ENCODE measurements around the gene TMED7.

The TMED7 gene

GRCh38 chr5:115599924-115600323 is 25.9 kb downstream of the TMED7 start:
- no peaks in the 10 kb centered on the region for H3K4me1 ChIP-seq (ENCODE audit: insufficient read depth, low read length)
- ATAC-seq (ENCODE audit: insufficient read depth, low read depth) = no peak
- TF ChIP-seq EZH2 (IDR thresholded peaks at IDR 0.05; ENCODE audit: borderline replicate concordance, low read depth, low read length, severe bottlenecking) (no peak), CTCF (IDR thresholded peaks at IDR 0.05; ENCODE audit: borderline replicate concordance, extremely low read depth, low read length, poor library complexity, severe bottlenecking) (no peak)
- no peak overlapping the region for H2AFZ ChIP-seq (ENCODE audit: low read depth, low read length)
- no peaks in the 10 kb centered on the region for H3K79me2 ChIP-seq (ENCODE audit: insufficient read depth, low read length)
- no peak overlapping the region for H3K27ac ChIP-seq (ENCODE audit: low read length)
- H3K9ac ChIP-seq (ENCODE audit: low read depth, low read length) = no peak overlapping the region
- DNase-seq = no peak
- no peaks in the 10 kb centered on the region for H3K9me3 ChIP-seq (ENCODE audit: insufficient read depth, low read length, severe bottlenecking)
- H3K4me3 ChIP-seq (ENCODE audit: low read depth in 1 of 2, low read length in 2 of 2) = no peak overlapping the region
- peaks cover 16% of the 10 kb centered on the region for H3K36me3 ChIP-seq (ENCODE audit: insufficient read depth, low read length)
- H3K4me2 ChIP-seq (ENCODE audit: insufficient read depth, low read length) = no peak overlapping the region
- H3K27me3 ChIP-seq (ENCODE audit: insufficient read depth, low read length, poor library complexity) = no peaks in the 10 kb centered on the region
- no peaks in the 10 kb centered on the region for H4K20me1 ChIP-seq (ENCODE audit: insufficient read depth, low read length)

GRCh38 chr5:115599502-115599901 is 26.3 kb downstream of the TMED7 start:
- Histone ChIP-seq H3K27me3 (ENCODE audit: insufficient read depth, low read length, poor library complexity) (no peaks in the 10 kb centered on the region), H3K4me1 (ENCODE audit: insufficient read depth, low read length) (no peaks in the 10 kb centered on the region), H3K27ac (ENCODE audit: low read length) (no peak overlapping the region), H2AFZ (ENCODE audit: low read depth, low read length) (no peak overlapping the region), H3K9ac (ENCODE audit: low read depth, low read length) (no peak overlapping the region), H3K4me3 (ENCODE audit: low read depth in 1 of 2, low read length in 2 of 2) (no peak overlapping the region), H3K36me3 (ENCODE audit: insufficient read depth, low read length) (peaks cover 14% of the 10 kb centered on the region), H3K79me2 (ENCODE audit: insufficient read depth, low read length) (no peaks in the 10 kb centered on the region), H3K9me3 (ENCODE audit: insufficient read depth, low read length, severe bottlenecking) (no peaks in the 10 kb centered on the region), H4K20me1 (ENCODE audit: insufficient read depth, low read length) (no peaks in the 10 kb centered on the region), H3K4me2 (ENCODE audit: insufficient read depth, low read length) (no peak overlapping the region)
- TF ChIP-seq CTCF (IDR thresholded peaks at IDR 0.05; ENCODE audit: borderline replicate concordance, extremely low read depth, low read length, poor library complexity, severe bottlenecking) (no peak), EZH2 (IDR thresholded peaks at IDR 0.05; ENCODE audit: borderline replicate concordance, low read depth, low read length, severe bottlenecking) (no peak)
- ATAC-seq (ENCODE audit: insufficient read depth, low read depth) (peak; percentile 53; the same call in 1 of the 3 replicates), DNase-seq (no peak)

GRCh38 chr5:115594128-115595047 is 31.4 kb downstream of the TMED7 start:
- H3K27me3 ChIP-seq (ENCODE audit: insufficient read depth, low read length, poor library complexity) = no peaks in the 10 kb centered on the region
- H4K20me1 ChIP-seq (ENCODE audit: insufficient read depth, low read length) = no peaks in the 10 kb centered on the region
- DNase-seq = no peak

More at GRCh38 chr5:115594128-115595047, 31.4 kb downstream of the TMED7 start:
- no peak overlapping the region for H2AFZ ChIP-seq (ENCODE audit: low read depth, low read length)
- H3K36me3 ChIP-seq (ENCODE audit: insufficient read depth, low read length) = no peaks in the 10 kb centered on the region
- H3K4me3 ChIP-seq (ENCODE audit: low read depth in 1 of 2, low read length in 2 of 2) = no peak overlapping the region
- no peak overlapping the region for H3K4me2 ChIP-seq (ENCODE audit: insufficient read depth, low read length)
- H3K27ac ChIP-seq (ENCODE audit: low read length) = no peak overlapping the region
- no peaks in the 10 kb centered on the region for H3K4me1 ChIP-seq (ENCODE audit: insufficient read depth, low read length)
- ATAC-seq (ENCODE audit: insufficient read depth, low read depth) = no peak
- no peaks in the 10 kb centered on the region for H3K79me2 ChIP-seq (ENCODE audit: insufficient read depth, low read length)
- H3K9me3 ChIP-seq (ENCODE audit: insufficient read depth, low read length, severe bottlenecking) = no peaks in the 10 kb centered on the region
- H3K9ac ChIP-seq (ENCODE audit: low read depth, low read length) = no peak overlapping the region
- TF ChIP-seq CTCF (IDR thresholded peaks at IDR 0.05; ENCODE audit: borderline replicate concordance, extremely low read depth, low read length, poor library complexity, severe bottlenecking) = no peak
- no peak for TF ChIP-seq EZH2 (IDR thresholded peaks at IDR 0.05; ENCODE audit: borderline replicate concordance, low read depth, low read length, severe bottlenecking)

Measured in DND-41 (cell line).